IMR-90 (cell line): Measurements from ENCODE around the gene APPL2. TPM values are rescaled to one million over a fixed set of nuclear protein-coding genes. Genes with fewer than 3 reads are reported as not detected.

Source experiments
- ATAC-seq: fragments of 200-7000 bp; cut with Tn5 transposase; 2 replicates; pipeline ENCODE4 v1.9.1; 2020; ENCODE audit warnings: low read depth, mild to moderate bottlenecking, moderate library complexity
- BruUV-seq: library from RNA; stranded (reverse); fragments of 400-500 nt; replicated peaks from 2 replicates; lab custom pipeline; 2021; lab: Mats Ljungman, UMichigan
- CTCF ChIA-PET: fragments of 300-600 bp; formaldehyde crosslinking; extraction: SDS; loops from one replicate; lab custom pipeline; 2021; ENCODE audit warnings: antibody characterized with exemption; lab: Yijun Ruan, JAX
- POLR2A ChIA-PET: fragments of 300-600 bp; sonication (Branson Sonifier 250); formaldehyde crosslinking; loops from one replicate; lab custom pipeline; 2022; ENCODE audit warnings: antibody characterized with exemption; ENCODE audit not compliant: unreplicated experiment; lab: Charles Lee
- DNase-seq: peaks from one replicate; pipeline ENCODE4 v3.0.0; 2013
- H2AFZ ChIP-seq: replicated peaks from 2 replicates; pipeline ENCODE3; 2013; ENCODE audit warnings: low read length, mild to moderate bottlenecking; ENCODE audit not compliant: poor library complexity
- H2AK5ac ChIP-seq: 2 replicates; pipeline ENCODE4 v1.6.1; 2013; ENCODE audit warnings: low read depth, low read length, inconsistent platforms
- H2AK9ac ChIP-seq: replicated peaks from 2 replicates; pipeline ENCODE3; 2013; ENCODE audit warnings: mild to moderate bottlenecking, low read depth, low read length, moderate library complexity; ENCODE audit not compliant: poor library complexity
- H2BK120ac ChIP-seq: 2 replicates; pipeline ENCODE4 v1.6.1; 2013; ENCODE audit warnings: low read depth, low read length, inconsistent platforms
- H2BK15ac ChIP-seq: 3 replicates; pipeline ENCODE4 v1.6.1; 2013; ENCODE audit warnings: low read depth, low read length, inconsistent platforms
- H2BK20ac ChIP-seq: 2 replicates; pipeline ENCODE4 v1.6.1; 2013; ENCODE audit warnings: low read depth, mild to moderate bottlenecking, inconsistent platforms, low read length, moderate library complexity
- H2BK5ac ChIP-seq: 2 replicates; pipeline ENCODE4 v1.6.1; 2013; ENCODE audit warnings: mild to moderate bottlenecking, low read depth, low read length, inconsistent platforms; ENCODE audit not compliant: poor library complexity, severe bottlenecking
- H3K14ac ChIP-seq: replicated peaks from 2 replicates; pipeline ENCODE4 v1.6.1; 2013; ENCODE audit warnings: low read depth, low read length, inconsistent platforms
- H3K18ac ChIP-seq: 2 replicates; pipeline ENCODE4 v1.6.1; 2013; ENCODE audit warnings: low read depth, low read length, control low read depth
- H3K23ac ChIP-seq: 2 replicates; pipeline ENCODE4 v1.6.1; 2013; ENCODE audit warnings: low read depth, low read length, inconsistent platforms
- H3K27ac ChIP-seq: 2 replicates; pipeline ENCODE4 v1.5.1; 2013; ENCODE audit warnings: mild to moderate bottlenecking, control low read depth, low read length; ENCODE audit not compliant: insufficient read depth
- H3K27me3 ChIP-seq: 2 replicates; pipeline ENCODE4 v1.6.1; 2013; ENCODE audit warnings: low read length; ENCODE audit not compliant: control insufficient read depth, insufficient read depth
- H3K36me3 ChIP-seq: 2 replicates; pipeline ENCODE4 v1.6.1; 2013; ENCODE audit warnings: low read length, mixed read lengths; ENCODE audit not compliant: control insufficient read depth, insufficient read depth
- H3K4ac ChIP-seq: 2 replicates; pipeline ENCODE4 v1.6.1; 2013; ENCODE audit warnings: low read depth, low read length, inconsistent platforms
- H3K4me1 ChIP-seq: 2 replicates; pipeline ENCODE4 v1.6.1; 2013; ENCODE audit warnings: low read length, mixed read lengths; ENCODE audit not compliant: control insufficient read depth, insufficient read depth
- H3K4me2 ChIP-seq: 2 replicates; pipeline ENCODE4 v1.6.1; 2013; ENCODE audit warnings: low read depth, mild to moderate bottlenecking, control low read depth, low read length, moderate library complexity
- H3K4me3 ChIP-seq: 2 replicates; pipeline ENCODE4 v1.5.1; 2013; ENCODE audit warnings: low read depth, mild to moderate bottlenecking, control low read depth, low read length, moderate library complexity; ENCODE audit not compliant: insufficient read depth
- H3K56ac ChIP-seq: 2 replicates; pipeline ENCODE4 v1.6.1; 2013; ENCODE audit warnings: low read length, inconsistent platforms; ENCODE audit not compliant: insufficient read depth; ENCODE audit errors: extremely low read depth
- H3K79me1 ChIP-seq, 2 experiments: 2 replicates each; pipeline ENCODE4 v1.6.1; 2013; ENCODE audit warnings: low read length in 2 of 2, inconsistent platforms in 1 of 2, low read depth in 1 of 2
- H3K9ac ChIP-seq: 2 replicates; pipeline ENCODE4 v1.6.1; 2013; ENCODE audit warnings: low read depth, low read length, control low read depth
- H3K9me1 ChIP-seq: 2 replicates; pipeline ENCODE4 v1.6.1; 2013; ENCODE audit warnings: low read length, inconsistent platforms; ENCODE audit not compliant: insufficient read depth
- H3K9me3 ChIP-seq: 2 replicates; pipeline ENCODE4 v1.6.1; 2013; ENCODE audit warnings: low read length; ENCODE audit not compliant: control insufficient read depth, insufficient read depth
- H4K20me1 ChIP-seq: 2 replicates; pipeline ENCODE4 v1.6.1; 2013; ENCODE audit warnings: low read length, inconsistent platforms; ENCODE audit not compliant: insufficient read depth
- H4K5ac ChIP-seq: 2 replicates; pipeline ENCODE4 v1.6.1; 2013; ENCODE audit warnings: mild to moderate bottlenecking, low read depth, low read length, control low read depth
- H4K8ac ChIP-seq, 2 experiments: 2 replicates each; pipeline ENCODE4 v1.6.1; 2013; ENCODE audit warnings: low read depth in 2 of 2, low read length in 2 of 2, control low read depth in 1 of 2, inconsistent platforms in 1 of 2
- H4K91ac ChIP-seq: 2 replicates; pipeline ENCODE4 v1.6.1; 2013; ENCODE audit warnings: low read depth, low read length, inconsistent platforms; ENCODE audit not compliant: insufficient read depth
- BHLHE40 ChIP-seq: fragments of 150-350 bp; IDR thresholded peaks from 2 replicates; pipeline ENCODE4 v1.6.1; 2016; ENCODE audit warnings: mild to moderate bottlenecking, low read depth, low read length
- CEBPB ChIP-seq: IDR thresholded peaks from 2 replicates; pipeline ENCODE4 v1.6.1; 2012; ENCODE audit warnings: low read depth, low read length, improper control_type of control experiment
- CHD1 ChIP-seq: IDR thresholded peaks from 2 replicates; pipeline ENCODE4 v1.6.1; 2012; ENCODE audit warnings: low read depth, low read length, improper control_type of control experiment
- NFE2L2 ChIP-seq: fragments of 150-350 bp; IDR thresholded peaks from 2 replicates; pipeline ENCODE4 v1.6.1; 2016; ENCODE audit warnings: low read depth, mild to moderate bottlenecking, low read length
- POLR2A ChIP-seq: IDR thresholded peaks from 2 replicates; pipeline ENCODE4 v1.6.1; 2012; ENCODE audit warnings: mild to moderate bottlenecking, low read depth, low read length
- RAD21 ChIP-seq: IDR thresholded peaks from 2 replicates; pipeline ENCODE4 v1.6.1; 2012; ENCODE audit warnings: low read length, improper control_type of control experiment
- RCOR1 ChIP-seq: IDR thresholded peaks from 2 replicates; pipeline ENCODE4 v1.6.1; 2012; ENCODE audit warnings: mild to moderate bottlenecking, low read length, improper control_type of control experiment; ENCODE audit not compliant: insufficient replicate concordance
- RFX5 ChIP-seq: IDR thresholded peaks from 2 replicates; pipeline ENCODE4 v1.8.0; 2012; ENCODE audit warnings: low read depth, mild to moderate bottlenecking, low read length, moderate library complexity
- SMC3 ChIP-seq: fragments of 150-350 bp; IDR thresholded peaks from 2 replicates; pipeline ENCODE4 v1.6.1; 2016; ENCODE audit warnings: low read depth, mild to moderate bottlenecking, antibody characterized with exemption, low read length, moderate library complexity
- WGBS, 2 experiments: methylation state at CpG; one replicate each; pipeline versions ENCODE4 v1.1.5 to v1.1.7; 2013; ENCODE audit warnings: missing lambda C conversion rate in 2 of 2; ENCODE audit not compliant: insufficient read length in 1 of 2; ENCODE audit errors: extremely low coverage in 2 of 2; 5-methylcytosine and 5-hydroxymethylcytosine counted together
- dilution Hi-C: fragments of 300-500 bp; cut with HindIII; formaldehyde crosslinking; loops from one replicate; pipeline ENCODE4 v1.14.3; 2018; ENCODE audit warnings: low sequenced_read_pairs; ENCODE audit not compliant: unreplicated experiment
- in situ Hi-C: fragments of 300-500 bp; cut with MboI; formaldehyde crosslinking; loops from 3 replicates; pipeline ENCODE4 v1.14.3; 2019; ENCODE audit warnings: low sequenced_read_pairs, inconsistent platforms, mixed read lengths
- intact Hi-C: fragments of 100-400 bp; cut with micrococcal nuclease; formaldehyde crosslinking; loops from 2 replicates; pipeline ENCODE4 v1.10.0; 2022
- polyA plus RNA-seq, 3 experiments: library from polyadenylated mRNA; depleted of rRNA; stranded (reverse); fragments of >200 nt; gene quantifications; 2 replicates each; pipeline ENCODE4 v1.2.3, GENCODE V29; 2012; ENCODE audit warnings: low replicate concordance in 1 of 3
- total RNA-seq: library from RNA; depleted of rRNA; stranded (reverse); fragments of >200 nt; gene quantifications from 2 replicates; pipeline ENCODE4 v1.2.3, GENCODE V29; 2012
- TF ChIP-seq, protein P1 (sequence below): conservative IDR thresholded peaks from 2 replicates; pipeline ENCODE4 v1.5.1; 2012; ENCODE audit warnings: mild to moderate bottlenecking, low read depth, low read length, improper control_type of control experiment

APPL2 gene
- total and polyA plus RNA-seq, 2 of the 4 experiments (the other 2 are of a cell fraction) = 42.3 to 65.8 TPM

DNA sequence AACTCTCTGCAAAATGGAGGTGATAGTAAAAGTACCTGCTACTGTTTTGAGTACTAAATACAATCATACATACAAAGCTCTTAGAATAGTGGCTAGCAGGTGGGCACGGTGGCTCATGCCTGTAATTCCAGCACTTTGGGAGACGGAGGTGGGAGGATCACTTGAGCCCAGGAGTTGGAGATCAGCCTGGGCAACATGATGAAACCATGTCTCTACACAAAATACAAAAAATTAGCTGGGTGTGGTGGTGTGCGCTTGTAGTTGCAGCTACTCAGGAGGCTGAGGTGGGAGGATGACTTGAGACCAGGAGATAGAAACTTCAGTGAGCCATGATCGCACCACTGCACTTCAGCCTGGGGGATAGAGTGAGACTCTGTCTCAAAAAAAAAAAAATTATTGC, 28.8 kb upstream of the APPL2 start:
- no peak for ATAC-seq
- no peak for TF ChIP-seq NFE2L2
- TF ChIP-seq BHLHE40 = no peak
- TF ChIP-seq CHD1 = no peak
- TF ChIP-seq, protein P1, sequence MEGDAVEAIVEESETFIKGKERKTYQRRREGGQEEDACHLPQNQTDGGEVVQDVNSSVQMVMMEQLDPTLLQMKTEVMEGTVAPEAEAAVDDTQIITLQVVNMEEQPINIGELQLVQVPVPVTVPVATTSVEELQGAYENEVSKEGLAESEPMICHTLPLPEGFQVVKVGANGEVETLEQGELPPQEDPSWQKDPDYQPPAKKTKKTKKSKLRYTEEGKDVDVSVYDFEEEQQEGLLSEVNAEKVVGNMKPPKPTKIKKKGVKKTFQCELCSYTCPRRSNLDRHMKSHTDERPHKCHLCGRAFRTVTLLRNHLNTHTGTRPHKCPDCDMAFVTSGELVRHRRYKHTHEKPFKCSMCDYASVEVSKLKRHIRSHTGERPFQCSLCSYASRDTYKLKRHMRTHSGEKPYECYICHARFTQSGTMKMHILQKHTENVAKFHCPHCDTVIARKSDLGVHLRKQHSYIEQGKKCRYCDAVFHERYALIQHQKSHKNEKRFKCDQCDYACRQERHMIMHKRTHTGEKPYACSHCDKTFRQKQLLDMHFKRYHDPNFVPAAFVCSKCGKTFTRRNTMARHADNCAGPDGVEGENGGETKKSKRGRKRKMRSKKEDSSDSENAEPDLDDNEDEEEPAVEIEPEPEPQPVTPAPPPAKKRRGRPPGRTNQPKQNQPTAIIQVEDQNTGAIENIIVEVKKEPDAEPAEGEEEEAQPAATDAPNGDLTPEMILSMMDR = no peak
- TF ChIP-seq RFX5 = no peak
- no peak for TF ChIP-seq CEBPB
- no peak for TF ChIP-seq RAD21
- TF ChIP-seq POLR2A = no peak
- TF ChIP-seq RCOR1 = no peak
- no peak for TF ChIP-seq SMC3
- H3K18ac ChIP-seq = no peak overlapping the region
- H4K20me1 ChIP-seq = no peaks in the 10 kb centered on the region
- dilution Hi-C loops = no loop called here
- no peaks in the 10 kb centered on the region for H3K79me1 ChIP-seq
- POLR2A ChIA-PET = no interaction called here
- H2BK5ac ChIP-seq = no peak overlapping the region
- in situ Hi-C loops = no loop called here
- no peak overlapping the region for H4K5ac ChIP-seq
- no peak overlapping the region for H4K91ac ChIP-seq
- no peak overlapping the region for H2BK20ac ChIP-seq
- H3K27ac ChIP-seq = no peak overlapping the region
- H3K4me1 ChIP-seq = peaks cover 4% of the 10 kb centered on the region; the same call in 1 of the 2 replicates
- H3K9me1 ChIP-seq = 0 out of 2 replicates have a peak, but pooled peaks cover 2% of the 10 kb centered on the region
- no peak overlapping the region for H3K14ac ChIP-seq
- DNase-seq = no peak
- no peak overlapping the region for H4K8ac ChIP-seq
- no peak overlapping the region for H3K4ac ChIP-seq
- no peak overlapping the region for H3K9ac ChIP-seq
- H2BK15ac ChIP-seq = no peak overlapping the region
- H3K23ac ChIP-seq = no peak overlapping the region
- no peak overlapping the region for H3K56ac ChIP-seq
- H3K9me3 ChIP-seq = no peaks in the 10 kb centered on the region
- BruUV-seq = no TSS peak
- no peak overlapping the region for H3K4me2 ChIP-seq
- H2AK5ac ChIP-seq = no peak overlapping the region
- CTCF ChIA-PET = no interaction called here
- H2BK120ac ChIP-seq = no peak overlapping the region
- no peaks in the 10 kb centered on the region for H3K36me3 ChIP-seq
- no peaks in the 10 kb centered on the region for H3K27me3 ChIP-seq
- intact Hi-C loops = no loop called here
- no peak overlapping the region for H3K4me3 ChIP-seq
- H2AK9ac ChIP-seq = no peak overlapping the region
- H2AFZ ChIP-seq = no peak overlapping the region
- WGBS, 2 experiments = no CpG with 5 or more reads among the region's 4 CpGs
